ENCODE results near the gene B9D1. TPM values are rescaled to one million over a fixed set of nuclear protein-coding genes. Genes with fewer than 3 reads are reported as not detected.

B9D1 gene
- total RNA-seq, 1 donor from 2014 or later: 5.3 TPM

DNA sequence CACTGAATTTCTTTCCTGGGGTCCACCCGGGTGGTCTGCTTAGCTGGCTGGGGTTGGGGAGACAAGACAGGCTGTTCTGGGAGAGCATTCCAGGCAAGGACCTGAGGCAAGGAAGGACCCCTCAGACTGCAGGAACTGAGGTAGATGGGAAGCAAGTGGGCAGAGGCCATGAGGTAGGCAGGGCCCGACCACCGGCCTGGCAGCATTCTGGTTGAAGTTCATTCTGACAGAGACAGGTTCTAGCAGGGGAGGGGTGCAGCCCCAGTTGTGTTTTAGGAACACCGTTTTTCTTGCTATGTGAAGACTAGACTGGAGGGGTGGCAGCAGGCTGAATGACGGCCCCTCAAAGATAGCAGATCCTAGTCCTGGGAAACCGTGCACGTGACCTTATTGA is 17.5 kb downstream of the B9D1 start:
- no peak for ATAC-seq
- intact Hi-C loops (cut with DNase I): no loop called here
- no peak for DNase-seq (ENCODE audit: missing footprints)

DNA sequence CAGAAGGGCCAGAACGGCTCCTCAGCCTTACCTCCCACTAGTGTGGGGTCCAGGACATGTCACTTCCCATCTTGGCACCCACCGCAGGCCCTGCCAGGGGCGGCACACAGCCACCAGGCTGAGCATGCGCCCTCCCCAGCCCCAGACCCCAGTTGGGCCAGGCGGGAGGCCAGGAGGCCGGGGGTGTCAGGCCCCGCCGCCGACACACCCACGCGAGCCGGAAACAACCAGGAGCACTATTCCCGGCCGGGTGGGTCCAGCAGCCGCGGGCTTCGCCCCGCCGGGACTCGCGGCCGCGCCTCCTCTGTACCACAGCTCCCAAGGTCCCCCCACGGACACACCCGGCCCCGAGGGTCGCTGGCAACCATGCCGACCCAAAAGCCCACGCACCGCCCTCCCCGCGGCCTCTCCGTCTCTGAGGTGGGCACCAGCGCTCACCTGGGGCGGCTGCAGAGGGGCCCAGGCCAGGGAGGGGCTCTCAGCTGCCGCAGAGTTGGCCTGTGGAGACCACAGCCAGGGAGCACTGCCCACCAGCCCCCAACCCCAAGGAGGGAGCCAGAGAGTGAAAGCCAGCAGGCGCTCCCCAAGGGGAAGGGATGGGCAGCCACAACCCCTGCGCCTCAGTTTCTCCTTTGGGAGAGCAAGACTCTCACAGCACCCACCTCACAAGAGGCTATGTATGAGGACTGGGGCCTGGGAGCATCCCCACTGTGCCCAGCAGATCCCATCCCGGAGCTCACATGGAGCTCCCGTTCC is 18.0 kb downstream of the B9D1 start:
- intact Hi-C loops (cut with DNase I): no loop called here
- DNase-seq (ENCODE audit: missing footprints) (no peak), ATAC-seq (no peak)

GRCh38 chr17:19343671-19344151 is 18.8 kb downstream of the B9D1 start:
- no peak for ATAC-seq
- DNase-seq (ENCODE audit: missing footprints): no peak
- intact Hi-C loops (cut with DNase I): no loop called here

GRCh38 chr17:19343256-19343630 is 19.3 kb downstream of the B9D1 start:
- ATAC-seq (no peak), DNase-seq (ENCODE audit: missing footprints) (no peak)
- intact Hi-C loops (cut with DNase I): no loop called here

- ATAC-seq: no peak
- DNase-seq (ENCODE audit: missing footprints): no peak
- intact Hi-C loops (cut with DNase I): no loop called here
These were observed 19.8 kb downstream of the B9D1 start for GRCh38 chr17:19342611-19343255.

DNA sequence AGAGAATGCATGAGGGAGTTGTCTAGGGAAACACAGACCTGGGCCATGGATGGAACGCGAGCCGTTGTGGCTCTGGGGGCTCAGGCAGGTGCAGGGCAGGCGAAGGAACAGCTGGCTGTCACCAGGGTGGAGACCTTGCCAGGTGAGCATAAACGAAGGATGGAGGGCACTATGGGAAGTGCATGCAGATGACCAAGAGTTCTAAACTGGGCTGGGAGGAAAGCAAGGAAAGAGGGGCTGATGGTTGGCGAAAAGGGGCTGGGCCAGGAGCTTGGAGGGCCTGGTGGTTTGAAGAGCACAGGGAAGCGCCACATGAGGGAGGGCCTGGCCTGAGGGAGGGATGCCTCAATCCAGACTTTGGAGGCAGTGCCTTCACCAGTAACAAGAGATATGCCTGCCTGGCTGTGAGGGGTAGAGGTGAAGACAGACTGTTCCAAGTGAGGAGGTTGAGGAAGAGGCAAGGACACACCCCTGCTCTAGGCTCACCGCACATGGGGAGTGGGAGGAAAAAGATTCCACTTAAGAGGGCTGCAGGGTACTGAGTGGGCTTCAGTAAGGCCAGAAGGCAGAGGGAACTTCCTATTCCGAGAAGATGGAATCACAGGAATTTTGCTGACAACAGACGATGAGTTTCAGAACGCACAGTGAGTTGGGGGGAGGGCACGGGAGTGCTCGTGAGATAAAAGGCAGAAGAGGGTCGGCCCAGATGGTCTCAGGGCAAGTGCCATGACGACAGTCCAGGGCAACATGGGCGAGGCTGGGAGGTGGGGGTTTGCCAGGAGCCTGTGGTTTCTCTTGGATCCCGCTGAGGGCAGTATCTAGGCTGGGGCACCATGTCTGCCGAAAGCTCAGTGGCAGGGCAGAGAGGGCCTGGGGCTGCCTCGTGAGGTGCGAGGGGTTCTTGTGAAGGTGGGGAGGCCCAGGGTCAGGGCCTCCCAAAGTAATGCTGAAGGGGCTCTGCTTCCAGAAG is 20.6 kb downstream of the B9D1 start:
- DNase-seq (ENCODE audit: missing footprints) (no peak), ATAC-seq (no peak)
- intact Hi-C loops (cut with DNase I): no loop called here

GRCh38 chr17:19341211-19341631 is 21.3 kb downstream of the B9D1 start:
- ATAC-seq (no peak), DNase-seq (ENCODE audit: missing footprints) (no peak)
- intact Hi-C loops (cut with DNase I): no loop called here

DNA sequence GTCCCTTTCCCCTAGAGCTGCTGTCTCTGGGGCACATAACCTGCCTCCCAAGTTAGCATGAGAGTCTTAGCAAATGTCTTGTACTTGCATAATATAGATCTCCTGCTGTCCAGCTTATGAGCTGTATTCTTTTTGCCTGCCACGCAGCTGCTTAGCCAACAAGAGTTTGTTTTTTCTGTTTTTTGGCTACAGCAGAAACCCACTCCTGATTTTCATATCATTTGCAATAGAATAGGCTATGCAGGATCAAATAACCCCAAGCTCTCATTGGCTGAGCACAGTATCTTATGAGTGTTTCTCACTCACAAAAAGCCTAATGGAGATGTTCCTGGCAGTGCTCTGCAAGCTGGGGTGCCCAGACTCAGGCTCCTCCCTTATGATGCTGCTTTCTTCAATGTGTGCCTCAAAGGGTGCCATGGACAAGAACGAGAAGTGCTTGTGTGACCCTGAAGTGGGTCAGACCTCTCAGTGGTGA is 23.1 kb downstream of the B9D1 start:
- DNase-seq (ENCODE audit: missing footprints) (peak; percentile 37), ATAC-seq (no peak)
- intact Hi-C loops (cut with DNase I): no loop called here

GRCh38 chr17:19338031-19338990 is 24.2 kb downstream of the B9D1 start:
- intact Hi-C loops (cut with DNase I): no loop called here
- ATAC-seq (peak; percentile 54), DNase-seq (ENCODE audit: missing footprints) (peak; percentile 72)

- peak; percentile 50 for DNase-seq (ENCODE audit: missing footprints)
- ATAC-seq: peak; percentile 4
- intact Hi-C loops (cut with DNase I): loop anchor here (2.0 kb wide), 1 partner anchor 17 kb away; no protein-coding TSS in a partner anchor
These were observed 24.9 kb downstream of the B9D1 start for GRCh38 chr17:19337712-19338023.

- DNase-seq (ENCODE audit: missing footprints): peak; percentile 45
- intact Hi-C loops (cut with DNase I): loop anchor here (2.0 kb wide), 1 partner anchor 16 kb away; no protein-coding TSS in a partner anchor
- peak; percentile 35 for ATAC-seq
These were observed 25.4 kb downstream of the B9D1 start for GRCh38 chr17:19336938-19337711.

GRCh38 chr17:19335951-19336631 is 26.4 kb downstream of the B9D1 start:
- peak; percentile 32 for DNase-seq (ENCODE audit: missing footprints)
- no peak for ATAC-seq
- intact Hi-C loops (cut with DNase I): loop anchor here (2.0 kb wide), 1 partner anchor 15 kb away; no protein-coding TSS in a partner anchor

DNA sequence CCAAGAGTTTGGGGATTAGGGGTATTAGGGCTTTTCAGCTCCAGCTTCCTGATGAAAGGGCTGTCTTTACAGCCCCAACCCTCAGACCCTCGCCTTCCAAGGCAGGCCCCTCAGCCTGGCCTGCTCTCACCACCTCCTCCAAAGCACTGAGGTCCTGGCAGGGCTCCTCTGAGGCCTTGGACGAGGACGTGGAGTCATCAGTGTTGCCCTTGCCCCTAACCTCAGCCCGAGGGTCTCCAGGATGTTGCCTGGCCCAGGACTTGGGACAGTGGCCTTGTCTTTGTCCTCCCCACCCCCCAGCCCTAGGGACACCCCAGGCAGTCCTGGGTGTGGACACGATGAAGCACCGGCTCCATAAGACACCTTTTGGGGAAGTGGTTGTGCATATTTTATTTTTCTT is 28.2 kb downstream of the B9D1 start:
- intact Hi-C loops (cut with DNase I): no loop called here
- DNase-seq (ENCODE audit: missing footprints) (no peak), ATAC-seq (no peak)

GRCh38 chr17:19333736-19334290 is 28.7 kb downstream of the B9D1 start:
- no peak for ATAC-seq
- DNase-seq (ENCODE audit: missing footprints): no peak
- intact Hi-C loops (cut with DNase I): no loop called here

DNA sequence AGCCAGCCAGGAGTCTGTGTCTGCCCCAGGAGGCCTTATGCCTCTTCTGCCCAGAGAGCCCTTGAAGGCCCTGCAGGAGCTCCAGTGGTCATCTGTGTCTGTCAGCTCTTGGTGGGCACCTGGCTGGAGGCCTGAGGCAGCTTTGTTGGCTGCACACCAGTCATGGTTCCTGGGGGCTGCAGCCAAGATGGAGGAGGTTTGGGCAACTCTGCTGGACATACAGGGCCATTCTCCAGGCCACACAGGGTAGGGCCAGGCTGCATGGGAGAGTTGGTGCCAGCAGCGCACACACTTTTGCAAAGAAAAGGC is 29.4 kb downstream of the B9D1 start:
- intact Hi-C loops (cut with DNase I): no loop called here
- ATAC-seq (no peak), DNase-seq (ENCODE audit: missing footprints) (no peak)

- intact Hi-C loops (cut with DNase I): no loop called here
- DNase-seq (ENCODE audit: missing footprints) (no peak), ATAC-seq (no peak)
These were observed 30.0 kb downstream of the B9D1 start for GRCh38 chr17:19332371-19333131.
